GM13977 (cell line): Measurements from ENCODE around the gene OR56A3.
"Not testable (repeated sequence)": the region's sequence is repeated elsewhere in the genome, so short reads cannot be mapped to it uniquely, and the experiment has no call there.

ENCODE experiments used
- DNase-seq: peaks from one replicate; pipeline ENCODE4 v3.0.0; 2012; ENCODE audit warnings: low spot score
- in situ Hi-C: fragments of 300-500 bp; cut with MboI; formaldehyde crosslinking; loops from one replicate; pipeline ENCODE4 v1.12.0; 2022; ENCODE audit warnings: low sequenced_read_pairs, low pct_unique_long_range_greater_than_20kb, mixed read lengths, inconsistent platforms; ENCODE audit not compliant: unreplicated experiment
- TF ChIP-seq, protein P1 (sequence below): IDR thresholded peaks from 2 replicates; pipeline ENCODE4 v1.5.1; 2012; ENCODE audit warnings: mild to moderate bottlenecking, control low read depth; ENCODE audit not compliant: insufficient read depth; ENCODE audit errors: extremely low read depth, missing control alignments

OR56A3 gene

DNA sequence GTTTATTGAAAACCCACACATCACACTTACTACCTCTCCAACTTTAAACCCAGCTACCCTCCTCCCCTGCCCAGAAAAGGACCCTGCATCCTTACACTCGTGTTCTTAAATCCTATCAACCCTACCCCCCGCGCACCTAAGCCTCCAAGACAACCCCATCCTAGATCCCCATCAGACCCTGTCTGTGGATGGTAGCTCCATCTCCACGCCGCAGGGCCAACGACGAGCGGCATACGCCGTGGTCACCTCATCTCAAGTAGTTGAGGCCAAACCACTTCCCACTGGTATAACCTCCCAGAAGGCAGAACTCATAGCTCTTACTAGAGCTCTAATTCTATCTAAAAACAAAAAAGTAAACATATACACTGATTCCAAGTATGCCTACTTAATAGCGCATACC is 9.4 kb upstream of the OR56A3 start:
- TF ChIP-seq, protein P1, sequence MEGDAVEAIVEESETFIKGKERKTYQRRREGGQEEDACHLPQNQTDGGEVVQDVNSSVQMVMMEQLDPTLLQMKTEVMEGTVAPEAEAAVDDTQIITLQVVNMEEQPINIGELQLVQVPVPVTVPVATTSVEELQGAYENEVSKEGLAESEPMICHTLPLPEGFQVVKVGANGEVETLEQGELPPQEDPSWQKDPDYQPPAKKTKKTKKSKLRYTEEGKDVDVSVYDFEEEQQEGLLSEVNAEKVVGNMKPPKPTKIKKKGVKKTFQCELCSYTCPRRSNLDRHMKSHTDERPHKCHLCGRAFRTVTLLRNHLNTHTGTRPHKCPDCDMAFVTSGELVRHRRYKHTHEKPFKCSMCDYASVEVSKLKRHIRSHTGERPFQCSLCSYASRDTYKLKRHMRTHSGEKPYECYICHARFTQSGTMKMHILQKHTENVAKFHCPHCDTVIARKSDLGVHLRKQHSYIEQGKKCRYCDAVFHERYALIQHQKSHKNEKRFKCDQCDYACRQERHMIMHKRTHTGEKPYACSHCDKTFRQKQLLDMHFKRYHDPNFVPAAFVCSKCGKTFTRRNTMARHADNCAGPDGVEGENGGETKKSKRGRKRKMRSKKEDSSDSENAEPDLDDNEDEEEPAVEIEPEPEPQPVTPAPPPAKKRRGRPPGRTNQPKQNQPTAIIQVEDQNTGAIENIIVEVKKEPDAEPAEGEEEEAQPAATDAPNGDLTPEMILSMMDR: no peak
- DNase-seq: no peak
- in situ Hi-C loops: no loop called here

- in situ Hi-C loops: no loop called here
- DNase-seq: no peak
- TF ChIP-seq, protein P1: no peak
Observed at GRCh38 chr11:5933116-5933515, 8.9 kb upstream of the OR56A3 start.

DNA sequence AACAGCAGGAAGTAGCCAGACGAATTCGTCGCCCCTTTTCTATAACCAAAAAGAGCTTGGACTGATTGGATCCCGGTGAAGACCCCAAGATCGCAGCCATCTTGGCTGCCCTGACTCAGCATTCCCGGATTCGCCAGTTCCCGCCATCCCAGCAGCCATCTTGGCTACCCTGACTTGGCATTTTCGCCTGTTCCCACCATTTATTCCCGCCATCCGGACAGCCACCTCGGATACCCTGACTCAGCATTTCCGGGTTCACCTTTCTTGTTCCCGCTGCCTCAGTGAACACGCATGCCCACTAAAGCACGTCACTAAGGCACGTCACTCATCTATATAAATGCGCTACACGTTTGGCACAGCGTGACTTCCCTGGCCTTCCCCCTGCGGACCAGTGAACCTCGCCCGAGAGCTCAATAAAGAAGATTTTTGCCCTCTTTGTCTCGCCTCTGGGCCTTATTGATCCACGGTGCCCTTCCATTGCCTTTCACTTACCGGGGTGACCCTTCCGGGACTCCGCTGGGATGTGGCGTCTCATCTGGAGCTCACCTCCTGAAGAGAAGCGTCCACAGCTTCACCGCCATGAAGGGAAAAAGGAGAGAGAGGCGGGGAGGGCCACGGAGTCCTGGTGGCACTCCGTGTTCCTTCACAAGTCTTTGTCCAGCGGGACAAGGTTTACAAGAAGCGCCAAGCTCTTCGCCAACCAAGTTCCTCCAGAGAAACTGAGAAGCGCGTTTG is 4.0 kb upstream of the OR56A3 start:
- no peak for DNase-seq
- in situ Hi-C loops: no loop called here
- TF ChIP-seq, protein P1: no peak

DNA sequence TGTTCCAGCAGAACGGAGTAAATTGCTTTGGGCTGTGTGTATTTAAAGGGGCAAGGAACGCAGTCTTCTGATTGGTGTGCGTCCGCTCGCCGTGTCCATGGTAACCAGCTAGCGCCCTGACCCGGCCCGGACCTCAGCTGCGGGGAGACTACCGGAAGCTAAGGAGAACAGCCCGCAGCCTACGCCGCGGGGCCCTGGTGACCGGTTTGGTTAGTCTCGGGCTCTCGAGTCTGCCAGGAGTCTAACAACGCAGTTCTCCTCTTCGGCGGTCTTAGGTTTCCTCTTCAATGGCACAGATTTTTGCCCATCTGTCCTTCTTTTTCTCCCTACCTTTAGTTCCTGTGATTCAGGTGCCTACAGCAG is 3.5 kb upstream of the OR56A3 start:
- TF ChIP-seq, protein P1: no peak
- in situ Hi-C loops: no loop called here

DNA sequence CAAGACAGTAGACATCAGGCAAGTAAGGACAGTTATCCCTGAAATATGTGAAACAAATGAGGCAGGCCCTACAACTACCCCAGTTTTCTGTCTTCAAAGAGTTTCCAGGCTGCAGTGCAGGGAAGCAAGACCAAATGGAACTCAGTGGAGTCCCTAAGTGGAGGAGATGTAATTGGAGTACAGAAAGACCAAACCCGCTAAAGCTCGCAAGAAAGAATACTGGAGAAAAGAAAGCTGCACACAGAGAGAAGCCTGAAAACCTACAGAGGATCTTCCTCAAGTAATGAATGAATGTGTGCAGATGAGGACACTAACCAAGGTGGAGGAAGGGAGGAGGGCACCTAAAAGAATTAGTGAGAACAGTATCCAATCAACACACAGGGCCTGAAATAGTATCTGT is 1.3 kb upstream of the OR56A3 start:
- in situ Hi-C loops: no loop called here
- TF ChIP-seq, protein P1: no peak
- DNase-seq: no peak

More for the DNA sequence above, 3.5 kb upstream of the OR56A3 start:
- DNase-seq: no peak

- TF ChIP-seq, protein P1: no peak
- in situ Hi-C loops: no loop called here
Observed at GRCh38 chr11:5955586-5955985, 13.5 kb downstream of the OR56A3 start.

DNA sequence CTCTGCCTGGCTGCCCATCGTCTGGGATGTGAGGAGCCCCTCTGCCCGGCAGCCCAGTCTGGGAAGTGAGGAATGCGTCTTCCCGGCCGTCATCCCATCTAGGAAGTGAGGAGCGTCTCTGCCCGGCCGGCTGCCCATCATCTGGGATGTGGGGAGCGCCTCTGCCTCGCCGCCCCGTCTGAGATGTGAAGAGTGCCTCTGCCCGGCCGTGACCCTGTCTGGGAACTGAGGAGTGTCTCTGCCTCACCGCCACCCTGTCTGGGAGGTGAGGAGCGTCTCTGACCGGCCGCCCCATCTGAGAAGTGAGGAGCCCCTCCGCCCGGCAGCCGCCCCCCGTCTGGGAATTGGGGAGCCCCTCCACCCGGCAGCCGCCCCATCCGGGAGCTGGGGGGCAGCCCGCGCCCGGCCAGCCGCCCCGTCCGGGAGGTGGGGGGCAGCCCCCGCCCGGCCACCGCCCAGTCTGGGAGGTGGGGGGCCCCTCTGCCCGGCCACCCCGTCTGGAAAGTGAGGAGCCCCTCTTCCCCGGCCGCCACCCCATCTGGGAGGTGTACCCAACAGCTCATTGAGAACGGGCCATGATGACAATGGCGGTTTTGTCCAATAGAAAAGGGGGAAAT is 18.8 kb downstream of the OR56A3 start:
- DNase-seq, in situ Hi-C loops: not testable (repeated sequence)

More at GRCh38 chr11:5955586-5955985, 13.5 kb downstream of the OR56A3 start:
- DNase-seq: no peak
